ENCODE measurements around the gene KCNH6. TPM values are rescaled to one million over a fixed set of nuclear protein-coding genes. Genes with fewer than 3 reads are reported as not detected.

Gene KCNH6
- total RNA-seq, 3 donors from 2014 or later (not counting 1 experiment from before 2014, with no cell fraction given) = not detected

GRCh38 chr17:63514477-63514876, 8.7 kb upstream of the KCNH6 start:
- Mint-ChIP-seq H3K4me1 (no peaks in the 10 kb centered on the region), H3K27ac (no peak overlapping the region), H3K36me3 (no peaks in the 10 kb centered on the region), H3K9me3 (no peaks in the 10 kb centered on the region), H3K4me3 (no peak overlapping the region), H3K27me3 (ENCODE audit: low read depth in 2 of 2) (peaks cover 7% of the 10 kb centered on the region in 2 donors)
- no peak overlapping the region for H3K4me3 ChIP-seq (ENCODE audit: low read length)
- TF ChIP-seq CTCF (IDR thresholded peaks at IDR 0.05) = no peak
- H3K4me1 ChIP-seq (ENCODE audit: control insufficient read depth, insufficient read depth, low read length) = no peaks in the 10 kb centered on the region
- H3K27me3 ChIP-seq (ENCODE audit: control insufficient read depth, insufficient read depth, low read length) = no peaks in the 10 kb centered on the region
- no peak overlapping the region for H3K27ac ChIP-seq (ENCODE audit: low read length)
- DNase-seq = no peak
- no peak for ATAC-seq
- WGBS (ENCODE audit: insufficient coverage) = 96% methylated on average over 2 of the region's 3 CpGs
- no peaks in the 10 kb centered on the region for H3K9me3 ChIP-seq (ENCODE audit: control insufficient read depth, insufficient read depth, low read length)
- H3K36me3 ChIP-seq (ENCODE audit: control insufficient read depth, insufficient read depth, low read length) = no peaks in the 10 kb centered on the region
- intact Hi-C loops (cut with micrococcal nuclease) = no loop called here

GRCh38 chr17:63514974-63515373, 8.2 kb upstream of the KCNH6 start:
- Mint-ChIP-seq H3K4me1 (no peaks in the 10 kb centered on the region), H3K9me3 (no peaks in the 10 kb centered on the region), H3K4me3 (no peak overlapping the region), H3K27me3 (ENCODE audit: low read depth in 2 of 2) (peaks cover 7% of the 10 kb centered on the region in 2 donors), H3K36me3 (no peaks in the 10 kb centered on the region), H3K27ac (no peak overlapping the region)
- H3K4me1 ChIP-seq (ENCODE audit: control insufficient read depth, insufficient read depth, low read length) = no peaks in the 10 kb centered on the region
- no peaks in the 10 kb centered on the region for H3K36me3 ChIP-seq (ENCODE audit: control insufficient read depth, insufficient read depth, low read length)
- no peak overlapping the region for H3K4me3 ChIP-seq (ENCODE audit: low read length)
- H3K27ac ChIP-seq (ENCODE audit: low read length) = no peak overlapping the region
- 44% methylated on average over 2 of the region's 2 CpGs for WGBS (ENCODE audit: insufficient coverage)
- DNase-seq (no peak), ATAC-seq (no peak)
- H3K27me3 ChIP-seq (ENCODE audit: control insufficient read depth, insufficient read depth, low read length) = no peaks in the 10 kb centered on the region
- intact Hi-C loops (cut with micrococcal nuclease) = no loop called here
- H3K9me3 ChIP-seq (ENCODE audit: control insufficient read depth, insufficient read depth, low read length) = no peaks in the 10 kb centered on the region
- TF ChIP-seq CTCF (IDR thresholded peaks at IDR 0.05) = no peak

GRCh38 chr17:63515426-63515825, 7.7 kb upstream of the KCNH6 start:
- WGBS (ENCODE audit: insufficient coverage) = 53% methylated on average over 1 of the region's 1 CpG
- no peaks in the 10 kb centered on the region for H3K36me3 Mint-ChIP-seq

More at GRCh38 chr17:63515426-63515825, 7.7 kb upstream of the KCNH6 start:
- Mint-ChIP-seq H3K4me3 (no peak overlapping the region), H3K4me1 (no peaks in the 10 kb centered on the region), H3K27ac (no peak overlapping the region), H3K9me3 (no peaks in the 10 kb centered on the region), H3K27me3 (ENCODE audit: low read depth in 2 of 2) (peaks cover 7% of the 10 kb centered on the region in 2 donors)
- intact Hi-C loops (cut with micrococcal nuclease) = no loop called here
- H3K4me3 ChIP-seq (ENCODE audit: low read length) = no peak overlapping the region
- DNase-seq = no peak
- no peak overlapping the region for H3K27ac ChIP-seq (ENCODE audit: low read length)
- no peaks in the 10 kb centered on the region for H3K9me3 ChIP-seq (ENCODE audit: control insufficient read depth, insufficient read depth, low read length)
- no peaks in the 10 kb centered on the region for H3K27me3 ChIP-seq (ENCODE audit: control insufficient read depth, insufficient read depth, low read length)
- no peaks in the 10 kb centered on the region for H3K36me3 ChIP-seq (ENCODE audit: control insufficient read depth, insufficient read depth, low read length)
- no peak for TF ChIP-seq CTCF (IDR thresholded peaks at IDR 0.05)
- no peaks in the 10 kb centered on the region for H3K4me1 ChIP-seq (ENCODE audit: control insufficient read depth, insufficient read depth, low read length)
- no peak for ATAC-seq
